ENCODE measurements around the gene ATP2B1. TPM values are rescaled to one million over a fixed set of nuclear protein-coding genes. Genes with fewer than 3 reads are reported as not detected.

Gene ATP2B1
- 18.6 and 27.9 TPM in 2 replicates for total RNA-seq

GRCh38 chr12:89708565-89709156 lies at the start of gene ATP2B1:
ATP2B1 (minus strand) TSS chr12:89708838; CDS start chr12:89655886, 52,952 bp downstream.

Other genes with a start within 250 kb of the ATP2B1 start
- 13.9 and 15.7 TPM in 2 replicates for gene GALNT4, start 184.0 kb downstream of the ATP2B1 start, total RNA-seq
- 12.3 and 14.2 TPM in 2 replicates for gene POC1B, start 182.8 kb downstream of the ATP2B1 start, total RNA-seq